ENCODE results near the gene ARID3C.

Gene ARID3C

DNA sequence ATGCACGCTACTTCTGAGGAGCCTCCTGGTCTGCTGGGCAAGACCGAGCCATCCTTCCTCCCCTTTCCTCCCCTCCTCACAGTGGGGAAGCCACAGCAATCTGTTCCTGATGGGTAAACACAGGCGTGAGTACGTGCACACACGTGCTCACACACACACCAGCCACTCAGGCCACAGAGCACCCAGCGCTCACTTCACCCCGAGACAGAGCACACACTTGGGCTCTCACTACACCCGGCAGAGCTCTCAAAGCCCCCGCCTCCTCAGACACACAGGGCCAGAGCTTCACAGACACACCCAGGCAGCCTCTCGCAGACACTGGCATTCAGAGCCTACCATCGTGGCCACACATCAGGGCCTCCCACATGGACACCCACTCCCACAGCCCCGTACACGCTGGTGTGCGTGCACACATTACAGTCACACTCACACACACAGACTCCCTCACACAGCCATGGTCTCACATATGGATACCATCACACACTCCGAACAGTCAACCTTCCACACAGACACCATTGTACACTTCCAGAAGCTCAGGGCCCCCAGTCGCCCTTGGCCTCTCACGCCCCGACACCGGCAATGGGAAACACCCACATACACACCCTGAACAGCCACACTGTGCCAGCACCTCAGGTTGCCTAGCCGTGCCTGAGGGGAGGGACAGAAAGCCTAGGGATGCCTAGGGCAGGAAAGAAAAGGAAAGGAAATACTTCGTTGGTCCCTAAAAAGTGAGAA, 52.8 kb downstream of the ARID3C start:
- no peak for DNase-seq

- no peak for DNase-seq
Measured at GRCh38 chr9:34575241-34575640, 53.6 kb downstream of the ARID3C start.

- DNase-seq = no peak
Measured at GRCh38 chr9:34574571-34574970, 54.3 kb downstream of the ARID3C start.

GRCh38 chr9:34573599-34574325, 55.1 kb downstream of the ARID3C start:
- no peak for DNase-seq

DNA sequence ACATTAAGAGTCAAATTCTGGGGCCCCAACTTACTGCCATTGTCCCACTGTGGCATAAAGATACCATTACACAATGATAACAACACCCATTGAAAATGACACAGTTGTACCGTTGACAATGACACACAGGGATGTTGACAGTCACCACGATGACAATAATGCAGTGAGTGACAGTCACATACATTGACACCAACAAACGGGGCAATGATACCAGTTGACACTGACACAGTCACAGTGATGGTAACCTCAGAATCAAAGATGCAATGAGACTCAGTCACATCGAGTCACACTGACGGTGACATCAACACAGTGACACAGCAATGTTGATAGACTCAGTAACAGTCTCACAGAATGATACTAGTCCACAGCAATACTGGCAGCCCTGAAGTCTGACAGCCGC, 56.2 kb downstream of the ARID3C start:
- DNase-seq = no peak

GRCh38 chr9:34572092-34572491, 56.8 kb downstream of the ARID3C start:
- no peak for DNase-seq

GRCh38 chr9:34571481-34571810, 57.4 kb downstream of the ARID3C start:
- no peak for DNase-seq
